ENCODE results near the gene USP6NL. TPM values are rescaled to one million over a fixed set of nuclear protein-coding genes. Genes with fewer than 3 reads are reported as not detected.

Gene USP6NL
- total and polyA plus RNA-seq, 10 of the 15 experiments (the other 5 are each of a cell fraction or from before 2014, with no cell fraction given), result 4.0 to 27.7 (median 18.2) TPM

DNA sequence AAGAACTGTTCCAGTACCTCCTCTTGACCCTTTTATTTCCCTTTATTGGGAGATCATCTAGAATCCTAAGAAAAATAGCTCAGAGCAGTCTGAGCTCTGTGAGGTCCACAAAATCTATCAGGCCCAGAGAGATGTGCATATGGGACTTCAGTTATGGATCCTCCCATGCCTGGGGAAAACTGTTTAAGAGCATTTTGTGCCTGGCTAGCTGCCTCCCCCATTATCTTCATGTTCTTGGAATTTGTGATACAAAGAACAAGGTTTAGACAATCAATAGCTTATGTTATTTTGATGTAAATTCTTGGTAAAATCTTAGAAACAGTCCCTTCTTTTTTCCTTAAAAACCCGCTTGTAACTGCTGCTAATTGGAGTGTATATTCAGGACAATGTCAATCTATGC lies 75.2 kb downstream of the USP6NL start:
- ATAC-seq (no peak), DNase-seq (ENCODE audit: low read depth, low spot score) (no peak), FAIRE-seq (no peak)
- H3K9ac ChIP-seq (ENCODE audit: control insufficient read depth, insufficient read depth, low read length), result no peak overlapping the region
- 93% methylated on average over 1 of the region's 1 CpG for WGBS (ENCODE audit: insufficient coverage, insufficient replicate concordance, low lambda C conversion rate, missing lambda C conversion rate)
- SMC1A ChIA-PET (ENCODE audit: uncharacterized antibody, unreplicated experiment), result interaction anchor here (0.6 to 2.5 kb wide), 13 partner anchors 11 to 133 kb away, joined by 3 to 21 read pairs (median 5); no protein-coding TSS in a partner anchor
- TF ChIP-seq NR2C2 (IDR thresholded peaks at IDR 0.05; ENCODE audit: borderline replicate concordance, control insufficient read depth, insufficient read length, low read depth) (no peak), SREBF2 (IDR thresholded peaks at IDR 0.05; ENCODE audit: low read length) (no peak), TAF1 (IDR thresholded peaks at IDR 0.05; ENCODE audit: borderline replicate concordance, low read depth, low read length) (no peak), SMAD1 (IDR thresholded peaks at IDR 0.05; ENCODE audit: low read depth, partially characterized antibody) (no peak), CHD1 (IDR thresholded peaks at IDR 0.05; ENCODE audit: low read depth, low read length) (no peak), CBX5 (IDR thresholded peaks at IDR 0.05; ENCODE audit: low read depth) (no peak), BCL3 (IDR thresholded peaks at IDR 0.05; ENCODE audit: borderline replicate concordance, insufficient read depth, low read depth, low read length, poor library complexity, severe bottlenecking) (no peak), KDM1A (IDR thresholded peaks at IDR 0.05; ENCODE audit: borderline replicate concordance) (no peak), EP300 (IDR thresholded peaks at IDR 0.05; ENCODE audit: borderline replicate concordance in 1 of 2, control insufficient read depth in 1 of 2, low read depth in 2 of 2, low read length in 2 of 2) (no peak), RAD21 (IDR thresholded peaks at IDR 0.05; ENCODE audit: insufficient read depth, low read depth, low read length) (no peak), HSF1 (IDR thresholded peaks at IDR 0.05; ENCODE audit: low read depth, low read length) (no peak), TCF3 (IDR thresholded peaks at IDR 0.05; ENCODE audit: borderline replicate concordance, insufficient read depth, low read depth, low read length) (no peak), POLR2AphosphoS2 (IDR thresholded peaks at IDR 0.05; ENCODE audit: low read depth, low read length) (no peak)
- H3K9me3 ChIP-seq (replicated peaks; ENCODE audit: control insufficient read depth, insufficient read depth, low read length), result no peaks in the 10 kb centered on the region
- H2AFZ ChIP-seq (ENCODE audit: control insufficient read depth, low read depth, low read length), result no peak overlapping the region
- peak overlapping the region; percentile 43; the same call in 1 of the 2 replicates for H3K27ac ChIP-seq (ENCODE audit: control insufficient read depth, insufficient read depth)
- RAD21 ChIA-PET (ENCODE audit: unreplicated experiment), result interaction anchor here (0.9 to 2.3 kb wide), 6 partner anchors 14 to 174 kb away, joined by 3 to 9 read pairs (median 4); no protein-coding TSS in a partner anchor
- H3K4me1 ChIP-seq (ENCODE audit: control insufficient read depth, insufficient read depth, low read length), result peaks cover 42% of the 10 kb centered on the region
- no TSS peak for BruUV-seq (replicated peaks)
- H3K79me2 ChIP-seq (ENCODE audit: control insufficient read depth, insufficient read depth, low read length), result peaks cover 77% of the 10 kb centered on the region
- H3K36me3 ChIP-seq (ENCODE audit: control insufficient read depth in 2 of 2, insufficient read depth in 2 of 2, low read length in 1 of 2), result no peaks in the 10 kb centered on the region
- H3K4me3 ChIP-seq, result no peak overlapping the region
- no peaks in the 10 kb centered on the region for H4K20me1 ChIP-seq (ENCODE audit: control insufficient read depth, insufficient read depth)
- no peaks in the 10 kb centered on the region for H3K27me3 ChIP-seq (replicated peaks in 1 of 2; ENCODE audit: control insufficient read depth in 2 of 2, insufficient read depth in 2 of 2, low read length in 1 of 2)
- intact Hi-C loops (cut with micrococcal nuclease; ENCODE audit: unreplicated experiment) (no loop called here), in situ Hi-C loops (cut with MboI) (no loop called here)
- no peak overlapping the region for H3K4me2 ChIP-seq (ENCODE audit: control insufficient read depth, insufficient read depth)
- POLR2A ChIA-PET, result no interaction called here
- CTCF ChIA-PET, result interaction anchor here (1.2 to 1.9 kb wide), 6 partner anchors 12 to 65 kb away, joined by 3 to 7 read pairs (median 4); no protein-coding TSS in a partner anchor

Measured in GM12878 (cell line).